ENCODE measurements around the gene ITM2B.

ITM2B gene

DNA sequence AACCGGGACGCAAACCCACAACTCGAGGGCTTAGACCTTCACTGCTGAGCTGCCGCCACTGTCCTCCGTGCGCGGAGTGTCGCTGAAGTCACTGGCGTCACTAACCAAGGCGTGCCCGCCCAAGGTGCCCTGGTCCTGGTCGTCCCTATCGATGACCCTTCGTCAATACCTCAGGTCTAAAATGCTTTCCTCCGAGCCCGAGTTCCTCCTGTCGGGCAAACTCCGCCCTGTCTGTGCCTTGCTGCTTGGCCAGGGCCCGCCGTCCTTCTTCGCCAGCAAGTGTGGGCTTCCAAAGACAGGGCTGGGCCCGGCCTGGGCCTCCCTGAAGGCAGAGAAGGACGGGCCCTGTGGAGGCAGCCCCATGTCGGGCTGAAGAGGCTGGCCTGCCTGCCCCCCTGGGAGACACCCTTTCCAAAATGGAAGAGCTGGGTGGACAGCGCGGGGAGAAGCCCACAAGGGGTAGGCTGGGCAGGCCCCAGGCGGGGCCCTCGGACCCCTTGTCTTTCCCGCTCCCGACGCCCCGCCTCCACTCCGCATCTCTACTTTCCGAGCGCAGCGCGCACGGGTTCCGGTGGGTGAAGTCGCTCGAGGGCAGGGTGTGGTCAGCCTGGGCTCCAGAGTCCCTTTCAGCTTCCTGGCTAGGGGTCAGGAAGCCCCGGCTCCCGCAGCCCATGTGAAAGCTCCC is 84.0 kb downstream of the ITM2B start:
- Histone ChIP-seq H3K27ac (ENCODE audit: poor library complexity, severe bottlenecking) (no peak overlapping the region), H3K4me1 (ENCODE audit: insufficient read depth, poor library complexity, severe bottlenecking) (no peaks in the 10 kb centered on the region), H3K9me3 (ENCODE audit: severe bottlenecking) (peaks cover 2% of the 10 kb centered on the region), H3K36me3 (ENCODE audit: low read depth) (peaks cover 15% of the 10 kb centered on the region), H3K27me3 (ENCODE audit: insufficient read depth, poor library complexity, severe bottlenecking) (no peaks in the 10 kb centered on the region), H3K4me3 (ENCODE audit: severe bottlenecking) (no peak overlapping the region)
- no peak for DNase-seq (ENCODE audit: low spot score)
- no peak for ATAC-seq (ENCODE audit: low read depth)
- TF ChIP-seq, protein P1, sequence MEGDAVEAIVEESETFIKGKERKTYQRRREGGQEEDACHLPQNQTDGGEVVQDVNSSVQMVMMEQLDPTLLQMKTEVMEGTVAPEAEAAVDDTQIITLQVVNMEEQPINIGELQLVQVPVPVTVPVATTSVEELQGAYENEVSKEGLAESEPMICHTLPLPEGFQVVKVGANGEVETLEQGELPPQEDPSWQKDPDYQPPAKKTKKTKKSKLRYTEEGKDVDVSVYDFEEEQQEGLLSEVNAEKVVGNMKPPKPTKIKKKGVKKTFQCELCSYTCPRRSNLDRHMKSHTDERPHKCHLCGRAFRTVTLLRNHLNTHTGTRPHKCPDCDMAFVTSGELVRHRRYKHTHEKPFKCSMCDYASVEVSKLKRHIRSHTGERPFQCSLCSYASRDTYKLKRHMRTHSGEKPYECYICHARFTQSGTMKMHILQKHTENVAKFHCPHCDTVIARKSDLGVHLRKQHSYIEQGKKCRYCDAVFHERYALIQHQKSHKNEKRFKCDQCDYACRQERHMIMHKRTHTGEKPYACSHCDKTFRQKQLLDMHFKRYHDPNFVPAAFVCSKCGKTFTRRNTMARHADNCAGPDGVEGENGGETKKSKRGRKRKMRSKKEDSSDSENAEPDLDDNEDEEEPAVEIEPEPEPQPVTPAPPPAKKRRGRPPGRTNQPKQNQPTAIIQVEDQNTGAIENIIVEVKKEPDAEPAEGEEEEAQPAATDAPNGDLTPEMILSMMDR (IDR thresholded peaks at IDR 0.05; ENCODE audit: poor library complexity, severe bottlenecking) = no peak

DNA sequence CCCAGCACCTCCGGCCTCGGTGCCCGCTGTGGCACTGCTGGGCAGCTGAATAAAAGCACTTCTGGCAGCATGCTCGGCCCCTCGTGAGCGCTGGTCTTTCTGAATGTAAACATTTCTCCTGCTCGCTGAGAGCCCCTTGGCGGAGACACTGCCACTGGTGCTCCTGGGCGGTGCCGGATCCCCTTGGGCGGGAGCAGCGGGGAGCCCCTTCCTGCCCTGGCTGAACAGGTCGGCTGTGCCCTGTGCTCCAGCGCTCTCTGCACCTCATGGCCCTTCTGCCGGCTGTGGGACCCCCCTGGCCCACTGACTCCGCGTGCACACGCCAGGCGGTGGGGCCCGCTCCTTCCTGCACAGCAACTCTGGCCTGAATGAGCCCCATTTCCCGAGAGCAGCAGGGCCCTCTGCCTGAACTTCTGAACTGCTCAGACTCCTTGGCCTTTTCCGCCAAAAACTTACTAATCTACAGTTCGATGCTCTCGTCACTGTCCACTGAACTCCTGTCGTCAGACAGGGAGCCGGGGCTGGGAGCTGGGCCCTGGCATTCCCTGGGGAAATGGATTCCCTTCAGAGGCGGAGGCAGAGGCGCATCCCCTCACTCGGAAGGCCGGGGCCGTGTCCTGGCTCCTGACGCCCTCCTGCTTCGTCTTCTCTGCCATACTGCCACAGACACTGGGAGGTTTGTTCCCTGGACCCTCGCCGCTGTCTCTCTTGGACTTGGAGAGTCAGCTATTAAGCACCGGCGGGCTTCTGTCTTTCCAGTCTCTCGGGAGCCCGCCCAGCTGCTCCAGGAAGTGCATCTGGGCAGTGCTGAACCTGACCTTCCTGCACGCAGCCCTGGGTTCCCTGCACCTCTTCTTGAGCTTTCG is 84.7 kb downstream of the ITM2B start:
- Histone ChIP-seq H3K4me3 (ENCODE audit: severe bottlenecking) (no peak overlapping the region), H3K9me3 (ENCODE audit: severe bottlenecking) (peaks cover 2% of the 10 kb centered on the region), H3K27ac (ENCODE audit: poor library complexity, severe bottlenecking) (no peak overlapping the region), H3K4me1 (ENCODE audit: insufficient read depth, poor library complexity, severe bottlenecking) (no peaks in the 10 kb centered on the region), H3K27me3 (ENCODE audit: insufficient read depth, poor library complexity, severe bottlenecking) (no peaks in the 10 kb centered on the region), H3K36me3 (ENCODE audit: low read depth) (peaks cover 8% of the 10 kb centered on the region; the same call in 1 of the 2 replicates)
- no peak for ATAC-seq (ENCODE audit: low read depth)
- TF ChIP-seq, protein P1 (IDR thresholded peaks at IDR 0.05; ENCODE audit: poor library complexity, severe bottlenecking) = no peak
- DNase-seq (ENCODE audit: low spot score) = no peak

DNA sequence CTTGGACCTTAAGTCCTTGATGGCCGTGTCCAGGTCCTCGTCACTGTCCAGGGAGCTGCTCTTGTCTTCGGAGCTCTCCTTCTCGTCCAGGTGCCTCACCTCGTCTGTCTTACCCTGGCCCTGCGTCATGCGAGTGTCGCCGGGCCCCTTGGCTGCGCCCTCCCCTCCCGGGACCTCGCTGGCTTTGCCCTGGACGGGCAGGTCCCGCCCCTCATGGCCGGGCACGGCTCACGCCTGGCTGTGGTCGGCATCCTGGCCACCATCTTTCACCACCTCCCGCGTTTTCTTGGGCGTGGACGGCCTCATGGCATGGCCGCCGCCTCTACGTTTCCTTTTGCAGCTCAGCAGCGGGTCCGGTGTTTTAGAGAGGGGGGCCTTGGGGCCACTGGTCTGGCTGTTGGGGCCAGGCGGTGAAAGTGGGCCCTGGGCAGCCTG is 85.4 kb downstream of the ITM2B start:
- H3K9me3 ChIP-seq (ENCODE audit: severe bottlenecking) = peaks cover 2% of the 10 kb centered on the region

DNA sequence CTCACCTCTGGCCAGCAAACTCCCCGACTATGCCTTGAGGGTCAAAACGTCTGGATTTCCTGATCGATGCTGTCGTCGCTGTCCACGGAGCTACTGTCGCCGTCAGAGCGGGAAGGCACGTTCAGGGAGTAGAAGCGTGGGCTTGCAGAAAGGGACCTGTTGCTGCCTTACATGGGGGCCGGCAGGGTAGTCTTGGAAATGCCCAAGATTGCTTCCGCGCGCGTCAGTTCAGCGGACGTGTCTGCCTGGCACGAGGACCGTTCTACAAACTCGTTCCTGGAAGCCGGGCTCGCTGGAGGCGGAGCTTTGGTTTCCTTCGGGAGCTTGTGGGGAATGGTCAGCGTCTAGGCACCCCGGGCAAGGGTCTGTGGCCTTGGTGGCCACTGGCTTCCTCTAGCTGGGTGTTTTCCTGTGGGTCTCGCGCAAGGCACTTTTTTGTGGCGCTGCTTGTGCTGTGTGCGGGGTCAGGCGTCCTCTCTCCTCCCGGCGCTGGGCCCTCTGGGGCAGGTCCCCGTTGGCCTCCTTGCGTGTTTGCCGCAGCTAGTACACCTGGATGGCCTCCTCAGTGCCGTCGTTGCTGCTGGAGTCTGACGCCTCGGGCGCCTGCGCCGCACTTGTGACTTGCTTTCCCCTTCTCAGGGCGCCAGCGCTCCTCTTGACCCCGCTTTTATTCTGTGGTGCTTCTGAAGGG is 86.0 kb downstream of the ITM2B start:
- no peak for DNase-seq (ENCODE audit: low spot score)
- TF ChIP-seq, protein P1 (IDR thresholded peaks at IDR 0.05; ENCODE audit: poor library complexity, severe bottlenecking) = no peak
- peaks cover 2% of the 10 kb centered on the region for H3K9me3 ChIP-seq (ENCODE audit: severe bottlenecking)

More for the DNA sequence above, 85.4 kb downstream of the ITM2B start:
- DNase-seq (ENCODE audit: low spot score) = no peak
- no peaks in the 10 kb centered on the region for H3K4me1 ChIP-seq (ENCODE audit: insufficient read depth, poor library complexity, severe bottlenecking)
- TF ChIP-seq, protein P1 (IDR thresholded peaks at IDR 0.05; ENCODE audit: poor library complexity, severe bottlenecking) = no peak
- no peak for ATAC-seq (ENCODE audit: low read depth)
- no peak overlapping the region for H3K27ac ChIP-seq (ENCODE audit: poor library complexity, severe bottlenecking)
- no peaks in the 10 kb centered on the region for H3K27me3 ChIP-seq (ENCODE audit: insufficient read depth, poor library complexity, severe bottlenecking)
- no peak overlapping the region for H3K4me3 ChIP-seq (ENCODE audit: severe bottlenecking)
- peaks cover 8% of the 10 kb centered on the region; the same call in 1 of the 2 replicates for H3K36me3 ChIP-seq (ENCODE audit: low read depth)

More for the DNA sequence above, 86.0 kb downstream of the ITM2B start:
- H3K36me3 ChIP-seq (ENCODE audit: low read depth) = peaks cover 8% of the 10 kb centered on the region; the same call in 1 of the 2 replicates
- no peaks in the 10 kb centered on the region for H3K4me1 ChIP-seq (ENCODE audit: insufficient read depth, poor library complexity, severe bottlenecking)
- no peak overlapping the region for H3K27ac ChIP-seq (ENCODE audit: poor library complexity, severe bottlenecking)
- H3K27me3 ChIP-seq (ENCODE audit: insufficient read depth, poor library complexity, severe bottlenecking) = no peaks in the 10 kb centered on the region
- ATAC-seq (ENCODE audit: low read depth) = no peak
- H3K4me3 ChIP-seq (ENCODE audit: severe bottlenecking) = no peak overlapping the region
